ENCODE results near the gene SMAD6. TPM values are rescaled to one million over a fixed set of nuclear protein-coding genes. Genes with fewer than 3 reads are reported as not detected.

The SMAD6 gene
- total and polyA plus RNA-seq, 9 of the 15 experiments (the other 6 are each of a cell fraction or from before 2014, with no cell fraction given), result 0.10 to 15.5 (median 3.7) TPM

DNA sequence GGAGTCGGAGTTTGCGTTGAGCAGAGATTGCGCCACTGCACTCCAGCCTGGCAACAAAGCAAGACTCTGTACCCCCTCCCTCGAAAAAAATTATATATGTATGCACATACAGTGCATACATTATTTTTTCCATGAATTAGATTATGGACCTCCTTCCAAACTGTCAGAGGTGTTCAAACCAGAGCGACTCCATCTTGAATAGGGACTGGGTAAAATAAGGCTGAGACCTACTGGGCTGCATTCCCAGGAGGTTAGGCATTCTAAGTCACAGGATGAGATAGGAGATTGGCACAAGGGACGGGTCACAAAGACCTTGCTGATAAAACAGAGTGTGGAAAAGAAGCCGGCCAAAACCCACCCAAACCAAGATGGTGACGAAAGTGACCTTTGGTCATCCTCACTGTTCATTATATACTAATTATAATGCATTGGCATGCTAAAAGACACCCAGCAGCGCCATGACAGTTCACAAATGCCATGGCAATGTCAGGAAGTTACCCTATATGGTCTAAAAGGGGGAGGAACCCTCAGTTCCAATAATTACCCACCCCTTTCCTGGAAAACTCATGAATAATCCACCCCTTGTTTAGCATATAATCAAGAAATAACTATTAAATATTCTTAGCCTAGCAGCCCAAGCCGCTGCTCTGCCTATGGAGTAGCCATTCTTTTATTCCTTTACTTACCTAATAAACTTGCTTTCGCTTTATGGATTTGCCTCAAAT is 126.9 kb downstream of the SMAD6 start (continued):
- TF ChIP-seq ETV1 (tag; conservative IDR thresholded peaks at IDR 0.05; ENCODE audit: low read depth) (0 out of 2 replicates have a peak, but pooled peaks have one; percentile 27), BACH1 (tag; IDR thresholded peaks at IDR 0.05) (0 out of 2 replicates have a peak, but pooled peaks have one; percentile 32)

DNA sequence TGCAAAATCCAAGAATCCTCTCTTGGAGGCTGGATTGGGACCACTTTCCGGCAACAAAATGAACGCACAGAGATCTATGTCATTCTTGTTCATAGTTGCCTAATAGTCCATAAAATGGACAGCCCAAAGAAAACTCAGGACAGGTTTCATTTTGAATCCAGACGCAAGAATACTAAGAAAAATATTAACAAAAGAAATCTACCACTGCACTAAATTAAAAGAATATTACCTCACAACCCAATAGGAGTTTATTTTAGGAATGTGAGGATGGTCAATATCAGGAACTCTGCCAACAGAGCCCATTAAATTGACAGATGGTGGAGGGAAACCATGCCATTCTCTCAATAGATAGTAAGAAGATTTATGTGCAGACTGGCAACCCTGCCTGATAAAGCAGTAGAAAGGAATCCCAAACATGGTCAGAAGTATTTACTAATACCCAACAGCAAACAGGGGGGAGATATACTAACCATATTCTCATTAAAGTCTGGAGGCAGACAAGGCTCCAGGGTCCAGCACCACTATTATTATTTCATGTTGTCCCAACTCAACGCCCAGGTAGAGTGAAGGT is 127.6 kb downstream of the SMAD6 start:
- Histone ChIP-seq H3K27me3 (ENCODE audit: control insufficient read depth in 2 of 2, insufficient read depth in 2 of 2, low read length in 2 of 2) (no peaks in the 10 kb centered on the region), H3K79me2 (ENCODE audit: control insufficient read depth, insufficient read depth, low read length) (no peaks in the 10 kb centered on the region), H3K27ac (ENCODE audit: extremely low read depth, low read depth, low read length) (no peak overlapping the region), H3K36me3 (ENCODE audit: control insufficient read depth, insufficient read depth, low read length) (no peaks in the 10 kb centered on the region), H3K9ac (ENCODE audit: insufficient read depth in 1 of 2, low read depth in 2 of 2, low read length in 2 of 2) (no peak overlapping the region), H2AFZ (ENCODE audit: low read depth, low read length) (no peak overlapping the region), H4K20me1 (replicated peaks; ENCODE audit: control insufficient read depth, insufficient read depth, low read length) (no peaks in the 10 kb centered on the region), H3K4me2 (ENCODE audit: insufficient read depth, low read length) (no peak overlapping the region), H3K4me3 (no peak overlapping the region), H3K4me1 (replicated peaks in 1 of 2; ENCODE audit: control insufficient read depth in 2 of 2, insufficient read depth in 2 of 2, low read length in 2 of 2) (peaks cover 0 to 9% of the 10 kb centered on the region in 2 experiments; a peak in 2 of 5 replicates), H3K9me3 (replicated peaks; ENCODE audit: control insufficient read depth, insufficient read depth, low read depth, low read length) (no peaks in the 10 kb centered on the region), H3K9me1 (ENCODE audit: control insufficient read depth, insufficient read depth, low read length) (no peaks in the 10 kb centered on the region)
- WGBS (ENCODE audit: insufficient coverage, low coverage, missing lambda C conversion rate), result 50% methylated on average over 4 of the region's 4 CpGs
- in situ Hi-C loops (cut with MboI) (no loop called here), intact Hi-C loops (cut with micrococcal nuclease) (no loop called here)
- ChIA-PET POLR2A (no interaction called here), CTCF (ENCODE audit: low intra/inter-chr PET ratio) (no interaction called here)
- BruUV-seq (replicated peaks), result no TSS peak
- TF ChIP-seq KDM5B (IDR thresholded peaks at IDR 0.05; ENCODE audit: insufficient replicate concordance, low read depth, low read length), result no peak
- TF ChIP-seq MEF2D (tag; conservative IDR thresholded peaks at IDR 0.05; ENCODE audit: low read depth), result no peak
- peak; percentile 8 for TF ChIP-seq ZNF146 (CRISPR knock-in tag; IDR thresholded peaks at IDR 0.05; ENCODE audit: unreplicated experiment)
- peak; percentile 39 for TF ChIP-seq MEIS2 (IDR thresholded peaks at IDR 0.05; ENCODE audit: partially characterized antibody)
- TF ChIP-seq, protein P1, sequence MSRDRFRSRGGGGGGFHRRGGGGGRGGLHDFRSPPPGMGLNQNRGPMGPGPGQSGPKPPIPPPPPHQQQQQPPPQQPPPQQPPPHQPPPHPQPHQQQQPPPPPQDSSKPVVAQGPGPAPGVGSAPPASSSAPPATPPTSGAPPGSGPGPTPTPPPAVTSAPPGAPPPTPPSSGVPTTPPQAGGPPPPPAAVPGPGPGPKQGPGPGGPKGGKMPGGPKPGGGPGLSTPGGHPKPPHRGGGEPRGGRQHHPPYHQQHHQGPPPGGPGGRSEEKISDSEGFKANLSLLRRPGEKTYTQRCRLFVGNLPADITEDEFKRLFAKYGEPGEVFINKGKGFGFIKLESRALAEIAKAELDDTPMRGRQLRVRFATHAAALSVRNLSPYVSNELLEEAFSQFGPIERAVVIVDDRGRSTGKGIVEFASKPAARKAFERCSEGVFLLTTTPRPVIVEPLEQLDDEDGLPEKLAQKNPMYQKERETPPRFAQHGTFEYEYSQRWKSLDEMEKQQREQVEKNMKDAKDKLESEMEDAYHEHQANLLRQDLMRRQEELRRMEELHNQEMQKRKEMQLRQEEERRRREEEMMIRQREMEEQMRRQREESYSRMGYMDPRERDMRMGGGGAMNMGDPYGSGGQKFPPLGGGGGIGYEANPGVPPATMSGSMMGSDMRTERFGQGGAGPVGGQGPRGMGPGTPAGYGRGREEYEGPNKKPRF (IDR thresholded peaks at IDR 0.05; ENCODE audit: low read depth, low read length), result no peak
- no peak for DNase-seq (ENCODE audit: extremely low read depth in 1 of 4, low spot score in 3 of 4)
- ATAC-seq, result no peak
- no peak for FAIRE-seq

Measured in K562 (cell line).